Neural progenitor cell (in vitro differentiated cells): ENCODE results near the gene GOLM1. TPM values are rescaled to one million over a fixed set of nuclear protein-coding genes. Genes with fewer than 3 reads are reported as not detected.

Experiments
- DNase-seq: peaks from one replicate; pipeline ENCODE4 v3.0.0-alpha.2; 2016; ENCODE audit warnings: low spot score
- H2AFZ ChIP-seq: fragments of 200-600 bp; sonication (generic); replicated peaks from 2 replicates; pipeline ENCODE4 v1.6.1; 2016; ENCODE audit warnings: antibody characterized with exemption
- H3F3A ChIP-seq: fragments of 200-600 bp; sonication (generic); 2 replicates; pipeline ENCODE4 v1.6.1; 2016; ENCODE audit warnings: antibody characterized with exemption, low read depth
- H3K27ac ChIP-seq: fragments of 200-600 bp; sonication (generic); 2 replicates; pipeline ENCODE4 v1.5.1; 2016; ENCODE audit warnings: mild to moderate bottlenecking
- H3K27me3 ChIP-seq: fragments of 200-600 bp; sonication (generic); 2 replicates; pipeline ENCODE4 v1.6.1; 2016; ENCODE audit warnings: mild to moderate bottlenecking, moderate library complexity
- H3K36me3 ChIP-seq: fragments of 200-600 bp; sonication (generic); 2 replicates; pipeline ENCODE4 v1.5.1; 2016
- H3K4me1 ChIP-seq: fragments of 200-600 bp; sonication (generic); 2 replicates; pipeline ENCODE4 v1.6.1; 2016; ENCODE audit warnings: mixed run types
- H3K4me2 ChIP-seq: fragments of 200-600 bp; sonication (generic); 2 replicates; pipeline ENCODE4 v1.6.1; 2016
- H3K4me3 ChIP-seq: fragments of 200-600 bp; sonication (generic); 2 replicates; pipeline ENCODE4 v1.5.1; 2016
- H3K79me2 ChIP-seq: fragments of 200-600 bp; sonication (generic); 2 replicates; pipeline ENCODE4 v1.6.1; 2016; ENCODE audit warnings: low read depth
- H3K9ac ChIP-seq: fragments of 200-600 bp; sonication (generic); 2 replicates; pipeline ENCODE4 v1.6.1; 2016
- H3K9me3 ChIP-seq: fragments of 200-600 bp; sonication (generic); 2 replicates; pipeline ENCODE4 v1.5.1; 2016; ENCODE audit warnings: low read depth
- H4K20me1 ChIP-seq: fragments of 200-600 bp; sonication (generic); 2 replicates; pipeline ENCODE4 v1.6.1; 2016; ENCODE audit warnings: low read depth
- H3K27ac Mint-ChIP-seq: 3 replicates; pipeline ENCODE4 v1.8.0; 2021; ENCODE audit warnings: mixed read lengths
- H3K27me3 Mint-ChIP-seq: 2 replicates; pipeline ENCODE4 v1.8.0; 2022; ENCODE audit warnings: low read depth, mild to moderate bottlenecking, inconsistent platforms, moderate library complexity, mixed read lengths; ENCODE audit not compliant: insufficient read depth
- H3K36me3 Mint-ChIP-seq: 3 replicates; pipeline ENCODE4 v1.8.0; 2021; ENCODE audit warnings: mixed read lengths
- H3K4me1 Mint-ChIP-seq: 3 replicates; pipeline ENCODE4 v1.8.0; 2021; ENCODE audit warnings: mixed read lengths
- H3K4me3 Mint-ChIP-seq: 3 replicates; pipeline ENCODE4 v1.8.0; 2021; ENCODE audit warnings: mild to moderate bottlenecking, moderate library complexity, mixed read lengths
- H3K9me3 Mint-ChIP-seq: 3 replicates; pipeline ENCODE4 v1.8.0; 2020; ENCODE audit warnings: mixed read lengths
- CTCF ChIP-seq: fragments of 200-600 bp; sonication (generic); IDR thresholded peaks from 2 replicates; pipeline ENCODE4 v1.5.1; 2017; ENCODE audit warnings: antibody characterized with exemption, mild to moderate bottlenecking
- EZH2 ChIP-seq: fragments of 200-600 bp; sonication (generic); IDR thresholded peaks from 2 replicates; pipeline ENCODE4 v1.6.1; 2017; ENCODE audit warnings: antibody characterized with exemption, mild to moderate bottlenecking, moderate library complexity
- EZH2phosphoT487 ChIP-seq: fragments of 200-600 bp; sonication (generic); IDR thresholded peaks from 2 replicates; pipeline ENCODE4 v1.6.1; 2017; ENCODE audit warnings: antibody characterized with exemption
- small RNA-seq: library from RNA; depleted of rRNA; stranded (forward); fragments of <200 nt; gene quantifications from one replicate; pipeline ENCODE3, GENCODE V24; 2015
- total RNA-seq: library from RNA; depleted of rRNA; stranded (reverse); fragments of >200 nt; gene quantifications from 2 replicates; pipeline ENCODE4 v1.2.3, GENCODE V29; 2015; ENCODE audit warnings: low replicate concordance

Gene GOLM1
- total RNA-seq, 1 donor from 2014 or later, result 83.5 TPM

GRCh38 chr9:85981369-85981768, 118.0 kb downstream of the GOLM1 start:
- Histone ChIP-seq H3K4me3 (no peak overlapping the region), H3K27ac (no peak overlapping the region), H3K36me3 (peaks cover 17% of the 10 kb centered on the region), H3K4me1 (peaks cover 5% of the 10 kb centered on the region), H3F3A (no peaks in the 10 kb centered on the region), H3K9me3 (no peaks in the 10 kb centered on the region), H3K4me2 (no peak overlapping the region), H3K27me3 (no peaks in the 10 kb centered on the region), H4K20me1 (no peaks in the 10 kb centered on the region), H3K79me2 (no peaks in the 10 kb centered on the region), H2AFZ (no peak overlapping the region), H3K9ac (no peak overlapping the region)
- no peak overlapping the region for H3K4me3 Mint-ChIP-seq
- TF ChIP-seq EZH2phosphoT487 (no peak), CTCF (no peak), EZH2 (no peak)
- H3K27ac Mint-ChIP-seq, result no peak overlapping the region
- H3K9me3 Mint-ChIP-seq, result no peaks in the 10 kb centered on the region
- H3K36me3 Mint-ChIP-seq, result peaks cover 54% of the 10 kb centered on the region
- H3K4me1 Mint-ChIP-seq, result no peaks in the 10 kb centered on the region
- H3K27me3 Mint-ChIP-seq, result no peaks in the 10 kb centered on the region
- DNase-seq, result no peak

- peaks cover 36% of the 10 kb centered on the region for H3K36me3 Mint-ChIP-seq
- no peak overlapping the region for H3K4me2 ChIP-seq
- H3K27ac Mint-ChIP-seq, result no peak overlapping the region
Measured at GRCh38 chr9:85978496-85978895, 120.9 kb downstream of the GOLM1 start.

More at GRCh38 chr9:85978496-85978895, 120.9 kb downstream of the GOLM1 start:
- H3K9ac ChIP-seq, result no peak overlapping the region
- H3K36me3 ChIP-seq, result peaks cover 27% of the 10 kb centered on the region
- no peak for TF ChIP-seq CTCF
- no peak for TF ChIP-seq EZH2phosphoT487
- no peak for TF ChIP-seq EZH2
- H3K79me2 ChIP-seq, result no peaks in the 10 kb centered on the region
- H4K20me1 ChIP-seq, result no peaks in the 10 kb centered on the region
- DNase-seq, result peak; percentile 4
- H3K9me3 ChIP-seq, result no peaks in the 10 kb centered on the region
- no peaks in the 10 kb centered on the region for H3K27me3 Mint-ChIP-seq
- no peak overlapping the region for H3K4me3 Mint-ChIP-seq
- no peak overlapping the region for H3K4me3 ChIP-seq
- no peaks in the 10 kb centered on the region for H3K4me1 Mint-ChIP-seq
- H2AFZ ChIP-seq, result no peak overlapping the region
- no peak overlapping the region for H3K27ac ChIP-seq
- H3K27me3 ChIP-seq, result no peaks in the 10 kb centered on the region
- peaks cover 5% of the 10 kb centered on the region for H3K4me1 ChIP-seq
- no peaks in the 10 kb centered on the region for H3K9me3 Mint-ChIP-seq
- H3F3A ChIP-seq, result no peaks in the 10 kb centered on the region

Small RNA genes within 50 kb of the gene (small RNA-seq; reads per million reads assigned to genes)
- gene AL161447.1, result not detected

Other genes with a start within 250 kb of the GOLM1 start
- 33.2 and 60.7 TPM in 2 replicates for gene NAA35, start 158.4 kb downstream of the GOLM1 start, total RNA-seq
- 0.25 TPM in 1 of 2 replicates, not detected in the other for gene C9orf153, start 160.1 kb upstream of the GOLM1 start, total RNA-seq
- gene ISCA1, start 183.0 kb upstream of the GOLM1 start, total RNA-seq, result 27.9 and 42.9 TPM in 2 replicates